H9 (cell line): ENCODE data around the gene UVRAG. TPM values are rescaled to one million over a fixed set of nuclear protein-coding genes. Genes with fewer than 3 reads are reported as not detected.

ENCODE experiments used
- DNase-seq: peaks from one replicate; pipeline ENCODE4 v3.0.0-alpha.2; 2017
- H2AFZ ChIP-seq: one replicate; pipeline ENCODE4 v1.6.1; 2013; ENCODE audit warnings: mild to moderate bottlenecking, low read length, control low read depth, moderate library complexity
- H2AK5ac ChIP-seq: 2 replicates; pipeline ENCODE4 v1.6.1; 2013; ENCODE audit warnings: low read length, control low read depth, mixed read lengths; ENCODE audit not compliant: insufficient read length
- H2BK120ac ChIP-seq: one replicate; pipeline ENCODE4 v1.6.1; 2013; ENCODE audit warnings: low read depth, mild to moderate bottlenecking, low read length, control low read depth, inconsistent platforms; ENCODE audit not compliant: poor library complexity, severe bottlenecking
- H2BK12ac ChIP-seq: 2 replicates; pipeline ENCODE4 v1.6.1; 2013; ENCODE audit warnings: low read length, control low read depth, mixed read lengths, low read depth; ENCODE audit not compliant: insufficient read length
- H2BK15ac ChIP-seq: 2 replicates; pipeline ENCODE4 v1.6.1; 2013; ENCODE audit warnings: low read depth, low read length, control low read depth
- H2BK20ac ChIP-seq: one replicate; pipeline ENCODE4 v1.6.1; 2013; ENCODE audit warnings: low read depth, mild to moderate bottlenecking, low read length, control low read depth, inconsistent platforms; ENCODE audit not compliant: poor library complexity, severe bottlenecking
- H2BK5ac ChIP-seq: 2 replicates; pipeline ENCODE4 v1.6.1; 2013; ENCODE audit warnings: low read length, control low read depth, mixed read lengths; ENCODE audit not compliant: insufficient read length
- H3K14ac ChIP-seq: 2 replicates; pipeline ENCODE4 v1.6.1; 2013; ENCODE audit warnings: low read length, control low read depth; ENCODE audit not compliant: insufficient read depth
- H3K18ac ChIP-seq: 2 replicates; pipeline ENCODE4 v1.6.1; 2013; ENCODE audit warnings: low read depth, mild to moderate bottlenecking, mixed read lengths, low read length, control low read depth; ENCODE audit not compliant: insufficient read length
- H3K23ac ChIP-seq: 2 replicates; pipeline ENCODE4 v1.6.1; 2013; ENCODE audit warnings: low read length, control low read depth, mixed read lengths, low read depth; ENCODE audit not compliant: insufficient read length
- H3K23me2 ChIP-seq: 2 replicates; pipeline ENCODE4 v1.6.1; 2013; ENCODE audit warnings: low read depth, mild to moderate bottlenecking, mixed read lengths, low read length, control low read depth; ENCODE audit not compliant: insufficient read length, poor library complexity, severe bottlenecking
- H3K27ac ChIP-seq: 2 replicates; pipeline ENCODE4 v1.5.1; 2013; ENCODE audit warnings: low read length, control low read depth, mixed read lengths, low read depth; ENCODE audit not compliant: insufficient read length
- H3K27me3 ChIP-seq: 2 replicates; pipeline ENCODE4 v1.6.1; 2013; ENCODE audit warnings: low read length, control low read depth, inconsistent platforms; ENCODE audit not compliant: insufficient read depth
- H3K4ac ChIP-seq: 2 replicates; pipeline ENCODE4 v1.6.1; 2013; ENCODE audit warnings: low read depth, mild to moderate bottlenecking, control low read depth, inconsistent platforms, low read length, moderate library complexity
- H3K4me1 ChIP-seq: 2 replicates; pipeline ENCODE4 v1.6.1; 2013; ENCODE audit warnings: low read length, control low read depth, inconsistent platforms; ENCODE audit not compliant: insufficient read depth
- H3K4me2 ChIP-seq: 2 replicates; pipeline ENCODE4 v1.6.1; 2013; ENCODE audit warnings: low read length, control low read depth, mixed read lengths; ENCODE audit not compliant: insufficient read length, insufficient read depth
- H3K56ac ChIP-seq: 2 replicates; pipeline ENCODE4 v1.6.1; 2013; ENCODE audit warnings: low read depth, mild to moderate bottlenecking, mixed read lengths, low read length, control low read depth; ENCODE audit not compliant: insufficient read length
- H3K79me1 ChIP-seq: 2 replicates; pipeline ENCODE4 v1.6.1; 2013; ENCODE audit warnings: low read depth, mild to moderate bottlenecking, moderate library complexity, low read length, control low read depth, inconsistent platforms; ENCODE audit not compliant: insufficient read depth, poor library complexity, severe bottlenecking
- H3K79me2 ChIP-seq: 2 replicates; pipeline ENCODE4 v1.6.1; 2013; ENCODE audit warnings: low read length, control low read depth, inconsistent platforms; ENCODE audit not compliant: insufficient read depth
- H3K9ac ChIP-seq: 2 replicates; pipeline ENCODE4 v1.6.1; 2013; ENCODE audit warnings: low read length, control low read depth, mixed read lengths; ENCODE audit not compliant: insufficient read length; ENCODE audit errors: extremely low read depth
- H3K9me3 ChIP-seq: one replicate; pipeline ENCODE4 v1.6.1; 2013; ENCODE audit warnings: low read depth, low read length, inconsistent platforms; ENCODE audit not compliant: control insufficient read depth
- H3T11ph ChIP-seq: one replicate; pipeline ENCODE4 v1.6.1; 2013; ENCODE audit warnings: mild to moderate bottlenecking, low read length, control low read depth, inconsistent platforms
- H4K20me1 ChIP-seq: one replicate; pipeline ENCODE4 v1.6.1; 2013; ENCODE audit not compliant: control insufficient read depth, insufficient read length, insufficient read depth
- H4K5ac ChIP-seq: 2 replicates; pipeline ENCODE4 v1.6.1; 2013; ENCODE audit warnings: low read depth, mild to moderate bottlenecking, mixed read lengths, low read length, control low read depth; ENCODE audit not compliant: insufficient read length
- H4K8ac ChIP-seq: replicated peaks from 2 replicates; pipeline ENCODE4 v1.6.1; 2013; ENCODE audit warnings: low read length, control low read depth, mixed read lengths, low read depth; ENCODE audit not compliant: insufficient read length
- H4K91ac ChIP-seq: 2 replicates; pipeline ENCODE4 v1.6.1; 2013; ENCODE audit warnings: low read depth, mild to moderate bottlenecking, moderate library complexity, mixed read lengths, low read length, control low read depth; ENCODE audit not compliant: insufficient read length
- H3K27ac Mint-ChIP-seq, 3 experiments: 2 replicates in 2 of 3; 3 replicates in 1 of 3; pipeline ENCODE4 v1.8.0; 2020 to 2021; ENCODE audit warnings: mixed read lengths in 3 of 3, mild to moderate bottlenecking in 1 of 3, moderate library complexity in 1 of 3
- H3K27me3 Mint-ChIP-seq: 2 replicates; pipeline ENCODE4 v1.8.0; 2021; ENCODE audit warnings: low read depth, mild to moderate bottlenecking, moderate library complexity, mixed read lengths
- H3K36me3 Mint-ChIP-seq, 3 experiments: 2 replicates in 2 of 3; 3 replicates in 1 of 3; pipeline ENCODE4 v1.8.0; 2020 to 2021; ENCODE audit warnings: low read depth in 3 of 3, mixed read lengths in 3 of 3; ENCODE audit not compliant: insufficient read depth in 1 of 3
- H3K4me1 Mint-ChIP-seq, 2 experiments: 2 replicates each; pipeline ENCODE4 v1.8.0; 2020; ENCODE audit warnings: mixed read lengths in 2 of 2
- H3K4me3 Mint-ChIP-seq, 2 experiments: 2 replicates in 1 of 2; 3 replicates in 1 of 2; pipeline ENCODE4 v1.8.0; 2020 to 2021; ENCODE audit warnings: mild to moderate bottlenecking in 2 of 2, mixed read lengths in 2 of 2, moderate library complexity in 1 of 2
- H3K9me3 Mint-ChIP-seq, 2 experiments: 2 replicates in 1 of 2; 3 replicates in 1 of 2; pipeline ENCODE4 v1.8.0; 2020; ENCODE audit warnings: mild to moderate bottlenecking in 2 of 2, mixed read lengths in 2 of 2, moderate library complexity in 1 of 2
- total RNA-seq: library from RNA; stranded (reverse); gene quantifications from 2 replicates; pipeline ENCODE4 v1.2.1, GENCODE V29; 2021
- TF ChIP-seq, protein P1 (sequence below): fragments of 200-600 bp; sonication (generic); conservative IDR thresholded peaks from 3 replicates; pipeline ENCODE4 v1.8.0; 2021; ENCODE audit warnings: antibody characterized with exemption, mild to moderate bottlenecking

The UVRAG gene
- total RNA-seq, 1 experiment from 2014 or later = 18.5 TPM

DNA sequence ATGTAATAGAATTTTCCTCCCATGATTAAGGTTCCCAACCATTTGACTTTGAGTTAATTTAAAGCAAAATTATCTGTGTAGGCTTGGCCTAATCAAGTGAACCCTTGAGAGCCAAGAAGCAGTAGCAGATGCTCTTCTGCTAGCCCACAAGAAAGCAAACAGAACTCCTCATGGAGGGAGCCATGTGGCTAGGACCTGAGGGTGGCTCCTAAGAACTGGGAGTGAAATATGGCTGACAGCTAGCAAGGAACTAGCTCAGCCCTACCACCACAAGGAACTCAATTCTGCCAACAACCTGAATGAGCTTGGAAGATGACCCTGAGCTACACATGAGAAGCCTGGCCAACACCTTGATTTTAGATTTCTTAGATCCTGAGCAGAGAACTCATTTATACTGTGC is 223.6 kb downstream of the UVRAG start:
- Histone ChIP-seq H2AK5ac (no peak overlapping the region), H3K9me3 (no peaks in the 10 kb centered on the region), H4K5ac (no peak overlapping the region), H2BK120ac (no peak overlapping the region), H4K20me1 (no peaks in the 10 kb centered on the region), H3K4me2 (no peak overlapping the region), H4K8ac (no peak overlapping the region), H3K9ac (no peak overlapping the region), H3K4me1 (no peaks in the 10 kb centered on the region), H2BK5ac (no peak overlapping the region), H3K56ac (no peak overlapping the region), H3K23ac (no peak overlapping the region), H3T11ph (no peak overlapping the region), H2BK20ac (no peak overlapping the region), H3K18ac (no peak overlapping the region), H3K4ac (no peak overlapping the region), H3K27ac (no peak overlapping the region), H3K14ac (no peak overlapping the region), H2BK12ac (no peak overlapping the region), H2AFZ (no peak overlapping the region), H3K27me3 (no peaks in the 10 kb centered on the region), H3K79me2 (no peaks in the 10 kb centered on the region), H3K79me1 (no peaks in the 10 kb centered on the region), H2BK15ac (no peak overlapping the region), H3K23me2 (no peaks in the 10 kb centered on the region), H4K91ac (no peak overlapping the region)
- H3K27ac Mint-ChIP-seq = no peak overlapping the region
- H3K27me3 Mint-ChIP-seq = no peaks in the 10 kb centered on the region
- H3K4me3 Mint-ChIP-seq = no peak overlapping the region
- no peak for DNase-seq
- peaks cover 7 to 21% (median 13%) of the 10 kb centered on the region in 3 experiments; a peak in 6 of 7 replicates for H3K36me3 Mint-ChIP-seq
- H3K4me1 Mint-ChIP-seq = 0 out of 4 replicates have a peak, but pooled peaks cover 0 to under 1% of the 10 kb centered on the region in 2 experiments
- TF ChIP-seq, protein P1, sequence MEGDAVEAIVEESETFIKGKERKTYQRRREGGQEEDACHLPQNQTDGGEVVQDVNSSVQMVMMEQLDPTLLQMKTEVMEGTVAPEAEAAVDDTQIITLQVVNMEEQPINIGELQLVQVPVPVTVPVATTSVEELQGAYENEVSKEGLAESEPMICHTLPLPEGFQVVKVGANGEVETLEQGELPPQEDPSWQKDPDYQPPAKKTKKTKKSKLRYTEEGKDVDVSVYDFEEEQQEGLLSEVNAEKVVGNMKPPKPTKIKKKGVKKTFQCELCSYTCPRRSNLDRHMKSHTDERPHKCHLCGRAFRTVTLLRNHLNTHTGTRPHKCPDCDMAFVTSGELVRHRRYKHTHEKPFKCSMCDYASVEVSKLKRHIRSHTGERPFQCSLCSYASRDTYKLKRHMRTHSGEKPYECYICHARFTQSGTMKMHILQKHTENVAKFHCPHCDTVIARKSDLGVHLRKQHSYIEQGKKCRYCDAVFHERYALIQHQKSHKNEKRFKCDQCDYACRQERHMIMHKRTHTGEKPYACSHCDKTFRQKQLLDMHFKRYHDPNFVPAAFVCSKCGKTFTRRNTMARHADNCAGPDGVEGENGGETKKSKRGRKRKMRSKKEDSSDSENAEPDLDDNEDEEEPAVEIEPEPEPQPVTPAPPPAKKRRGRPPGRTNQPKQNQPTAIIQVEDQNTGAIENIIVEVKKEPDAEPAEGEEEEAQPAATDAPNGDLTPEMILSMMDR = no peak
- H3K9me3 Mint-ChIP-seq = no peaks in the 10 kb centered on the region
